HTERT RPE-1 (cell line): ENCODE results near the gene ZP3.
"Not testable (repeated sequence)": the region's sequence is repeated elsewhere in the genome, so short reads cannot be mapped to it uniquely, and the experiment has no call there.

Source experiments
- in situ Hi-C: fragments of 300-500 bp; cut with MboI; formaldehyde crosslinking; loops from 4 replicates; pipeline ENCODE4 v1.14.3; 2020; ENCODE audit warnings: low sequenced_read_pairs

The ZP3 gene

DNA sequence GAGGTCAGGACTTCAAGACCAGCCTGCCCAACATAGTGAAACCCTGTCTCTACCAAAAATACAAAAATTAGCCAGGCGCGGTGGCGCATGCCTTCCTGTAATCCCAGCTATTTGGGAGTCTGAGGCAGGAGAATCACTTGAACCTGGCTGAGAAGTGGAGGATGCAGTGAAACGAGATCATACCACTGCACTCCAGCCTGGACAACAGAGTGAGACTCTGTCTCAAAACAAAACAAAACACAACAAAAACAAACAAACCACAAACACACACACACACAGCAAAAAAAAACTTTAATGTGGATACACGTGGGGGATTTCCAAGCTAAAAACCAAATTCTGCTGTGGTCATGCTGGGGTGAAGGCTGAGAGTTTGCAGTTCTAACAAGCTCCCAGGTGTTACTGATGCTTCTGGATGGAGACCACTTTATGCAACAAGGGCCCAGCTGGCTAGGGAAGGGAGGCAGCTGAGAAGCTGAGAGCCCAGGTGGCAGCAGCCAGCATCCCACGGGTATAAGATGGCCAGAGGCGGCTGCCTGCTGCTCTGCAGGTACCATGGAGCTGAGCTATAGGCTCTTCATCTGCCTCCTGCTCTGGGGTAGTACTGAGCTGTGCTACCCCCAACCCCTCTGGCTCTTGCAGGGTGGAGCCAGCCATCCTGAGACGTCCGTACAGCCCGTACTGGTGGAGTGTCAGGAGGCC is at the start of gene ZP3:
Gene ZP3, plus strand, starts transcription at position 538 of the 699 bp plus-strand sequence. Its CDS starts 15 bp downstream, at position 553.
- in situ Hi-C loops: no loop called here

GRCh38 chr7:76375251-76375650 is 49.5 kb upstream of the ZP3 start:
- in situ Hi-C loops: no loop called here

GRCh38 chr7:76377186-76377918 is 47.4 kb upstream of the ZP3 start:
- in situ Hi-C loops: no loop called here

DNA sequence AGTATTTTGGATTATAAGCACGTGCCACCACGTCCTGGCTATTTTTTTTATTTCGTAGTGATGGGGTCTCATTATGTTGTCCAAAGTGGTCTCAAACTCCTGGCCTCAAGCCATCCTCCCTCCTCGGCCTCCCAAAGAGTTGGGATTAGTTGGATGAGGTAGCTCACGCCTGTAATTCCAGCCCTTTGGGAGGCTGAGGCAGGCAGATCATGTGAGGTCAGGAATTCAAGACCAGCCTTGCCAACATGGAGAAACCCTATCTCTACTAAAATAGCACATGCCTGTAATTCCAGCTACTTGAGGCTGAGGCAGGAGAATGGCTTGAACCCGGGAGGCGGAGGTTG is 44.2 kb upstream of the ZP3 start:
- in situ Hi-C loops: no loop called here

GRCh38 chr7:76381814-76382213 is 42.9 kb upstream of the ZP3 start:
- in situ Hi-C loops: no loop called here

DNA sequence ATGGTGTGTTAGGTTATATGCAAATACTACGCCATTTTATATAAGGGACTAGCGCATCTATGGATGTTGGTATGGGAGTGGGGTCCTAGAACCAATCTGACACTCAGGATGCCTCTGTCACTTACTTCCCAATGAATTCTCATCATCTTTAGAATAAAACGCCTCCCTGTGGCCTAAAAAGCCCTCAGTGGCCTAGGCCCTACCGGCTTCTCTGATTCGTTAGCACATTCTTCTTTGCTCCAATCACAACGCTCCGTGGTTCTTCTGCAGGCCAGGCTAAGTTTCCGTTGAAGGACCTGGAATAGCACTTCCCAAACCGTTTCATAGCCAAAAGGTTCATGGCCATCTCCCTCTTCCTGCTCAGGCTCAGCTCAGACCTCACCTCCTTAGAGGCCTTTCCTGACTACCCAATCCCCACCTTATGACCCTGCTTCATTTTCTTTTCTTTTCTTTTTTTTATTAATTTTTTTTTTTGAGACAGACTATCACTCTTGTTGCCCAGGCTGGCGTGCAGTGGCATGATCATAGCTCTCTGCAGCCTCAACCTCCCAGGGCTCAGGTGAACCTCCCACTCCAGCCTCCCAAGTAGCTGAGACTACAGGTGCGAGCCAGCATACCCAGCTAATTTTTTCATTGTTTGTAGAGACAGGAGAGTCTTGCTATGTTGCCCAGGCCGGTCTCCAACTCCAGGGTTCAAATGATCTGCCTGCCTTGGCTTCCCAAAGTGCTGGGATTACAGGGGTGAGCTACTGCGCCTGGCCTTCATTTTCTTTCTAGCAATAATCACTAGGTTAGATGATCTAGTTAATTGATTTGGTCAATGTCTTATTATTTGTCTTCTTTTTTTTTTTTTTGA is 41.4 kb upstream of the ZP3 start:
- in situ Hi-C loops: no loop called here

DNA sequence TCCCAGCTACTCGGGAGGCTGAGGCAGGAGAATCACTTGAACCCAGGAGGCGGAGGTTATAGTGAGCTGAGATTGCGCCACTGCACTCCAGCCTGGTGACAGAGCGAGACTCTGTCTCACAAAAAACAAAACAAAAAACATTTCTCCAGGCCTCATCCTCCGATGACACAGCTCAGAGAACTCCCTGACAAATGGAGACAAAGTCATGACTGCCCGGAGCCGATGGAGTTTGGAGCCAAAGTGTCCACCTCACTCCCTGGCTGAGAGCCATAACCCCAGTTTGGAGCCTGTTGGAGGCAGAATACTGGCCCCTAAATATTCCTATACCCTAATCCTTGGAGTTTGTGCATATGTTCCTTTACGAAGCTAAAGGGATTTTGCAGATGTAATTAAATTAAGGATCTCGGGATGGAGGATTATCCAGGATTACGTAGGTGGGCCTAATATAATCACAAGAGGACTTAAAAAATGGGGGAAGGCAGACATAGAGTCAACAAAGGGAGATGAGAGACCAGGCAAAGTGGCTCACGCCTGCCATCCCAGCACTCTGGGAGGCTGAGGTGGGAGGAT is 38.0 kb upstream of the ZP3 start:
- in situ Hi-C loops: no loop called here

DNA sequence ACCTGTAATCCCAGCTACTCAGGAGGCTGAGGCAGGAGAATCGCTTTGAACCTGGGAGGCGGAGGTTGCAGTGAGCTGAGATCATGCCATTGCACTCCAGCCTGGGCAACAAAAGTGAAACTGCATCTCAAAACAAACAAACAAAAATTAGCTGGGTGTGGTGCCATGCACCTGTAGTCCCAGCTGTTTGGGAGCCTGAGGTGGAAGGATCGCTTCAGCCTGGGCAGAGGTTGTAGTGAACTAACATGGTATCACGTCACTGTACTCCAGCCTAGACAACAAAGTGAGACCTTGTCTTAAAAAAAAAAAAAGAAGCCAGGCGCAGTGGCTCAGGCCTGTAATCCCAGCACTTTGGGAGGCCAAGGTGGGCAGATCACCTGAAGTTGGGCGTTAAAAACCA is 37.0 kb upstream of the ZP3 start:
- in situ Hi-C loops: not testable (repeated sequence)

- in situ Hi-C loops: no loop called here
These were observed 34.7 kb upstream of the ZP3 start for GRCh38 chr7:76390092-76390491.

- in situ Hi-C loops: no loop called here
These were observed 32.1 kb upstream of the ZP3 start for GRCh38 chr7:76392531-76393115.

- in situ Hi-C loops: no loop called here
These were observed 31.4 kb upstream of the ZP3 start for GRCh38 chr7:76393116-76394031.

GRCh38 chr7:76394957-76395356 is 29.8 kb upstream of the ZP3 start:
- in situ Hi-C loops: no loop called here

- in situ Hi-C loops: not testable (repeated sequence)
These were observed 29.2 kb upstream of the ZP3 start for GRCh38 chr7:76395605-76395964.

DNA sequence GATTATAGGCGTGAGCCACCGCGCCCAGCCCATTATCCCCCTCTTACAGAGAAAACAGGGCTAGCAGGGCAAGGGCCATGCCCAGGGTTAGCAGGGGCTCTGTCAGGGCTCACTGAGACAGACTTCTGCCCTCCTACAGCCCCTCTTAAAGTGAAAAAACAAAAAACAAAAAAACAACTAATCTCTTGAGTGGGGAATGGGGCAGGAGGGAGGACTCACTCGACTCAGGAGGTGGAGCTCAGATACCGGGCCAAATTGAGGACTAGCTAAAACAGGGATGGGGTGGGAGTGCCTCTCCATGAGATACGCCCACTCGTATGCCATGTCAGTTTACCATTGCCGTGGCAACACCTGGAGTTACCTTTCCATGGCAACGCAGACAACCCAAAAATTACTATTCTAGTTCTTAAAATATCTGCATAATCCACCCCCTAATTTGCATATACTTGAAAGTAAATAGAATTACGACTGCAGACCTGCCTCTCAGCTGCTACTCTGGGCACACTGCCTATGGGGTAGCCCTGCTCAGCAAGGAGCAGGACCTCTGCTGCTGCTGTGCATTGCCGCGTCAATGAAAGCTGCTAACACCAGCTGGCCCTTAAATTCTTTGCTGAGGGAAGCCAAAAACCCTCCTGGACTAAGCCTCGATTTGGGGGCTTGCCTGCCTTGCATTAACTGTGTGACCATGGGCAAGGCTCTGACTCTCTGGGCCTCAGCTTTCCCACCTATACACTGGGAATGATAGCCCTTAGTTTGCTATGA is 28.6 kb upstream of the ZP3 start:
- in situ Hi-C loops: no loop called here

DNA sequence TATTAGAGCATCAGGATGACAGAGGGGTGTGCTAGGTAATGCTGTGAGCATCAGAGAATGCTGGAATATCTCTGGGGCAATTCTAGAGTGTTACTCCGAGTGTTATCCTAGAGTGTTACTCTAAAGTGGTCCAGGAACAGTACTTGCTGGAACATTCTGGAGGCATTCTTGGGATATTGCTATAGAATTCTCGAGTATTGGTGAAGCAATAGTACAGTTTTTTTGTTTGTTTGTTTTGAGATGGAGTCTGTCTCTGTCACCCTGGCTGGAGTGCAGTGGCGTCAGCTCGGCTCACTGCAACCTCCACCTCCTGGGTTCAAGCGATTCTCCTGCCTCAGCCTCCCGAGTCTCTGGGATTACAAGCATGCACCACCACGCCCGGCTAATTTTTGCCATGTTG is 27.9 kb upstream of the ZP3 start:
- in situ Hi-C loops: no loop called here

- in situ Hi-C loops: no loop called here
These were observed 27.2 kb upstream of the ZP3 start for GRCh38 chr7:76397409-76398183.

GRCh38 chr7:76400248-76400647 is 24.5 kb upstream of the ZP3 start:
- in situ Hi-C loops: no loop called here

- in situ Hi-C loops: not testable (repeated sequence)
These were observed 21.7 kb upstream of the ZP3 start for GRCh38 chr7:76403097-76403496.
